Myocyte (in vitro differentiated cells): Measurements from ENCODE around the gene RPRD1B. TPM values are rescaled to one million over a fixed set of nuclear protein-coding genes. Genes with fewer than 3 reads are reported as not detected.

ENCODE experiments used
- DNase-seq: peaks from one replicate; pipeline ENCODE4 v3.0.0-alpha.2; 2012; ENCODE audit warnings: low read depth
- polyA plus RNA-seq: library from polyadenylated mRNA; unstranded; fragments of >200 nt; gene quantifications from one replicate; pipeline ENCODE4 v1.2.1, GENCODE V29; 2012; ENCODE audit warnings: missing spikeins
- total RNA-seq: library from RNA; depleted of rRNA; stranded (reverse); fragments of >200 nt; gene quantifications from 2 replicates; pipeline ENCODE4 v1.2.3, GENCODE V29; 2014

Gene RPRD1B, protein sequence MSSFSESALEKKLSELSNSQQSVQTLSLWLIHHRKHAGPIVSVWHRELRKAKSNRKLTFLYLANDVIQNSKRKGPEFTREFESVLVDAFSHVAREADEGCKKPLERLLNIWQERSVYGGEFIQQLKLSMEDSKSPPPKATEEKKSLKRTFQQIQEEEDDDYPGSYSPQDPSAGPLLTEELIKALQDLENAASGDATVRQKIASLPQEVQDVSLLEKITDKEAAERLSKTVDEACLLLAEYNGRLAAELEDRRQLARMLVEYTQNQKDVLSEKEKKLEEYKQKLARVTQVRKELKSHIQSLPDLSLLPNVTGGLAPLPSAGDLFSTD
- total RNA-seq, result 24.2 and 24.3 TPM in 2 replicates
- 15.0 TPM for polyA plus RNA-seq

DNA sequence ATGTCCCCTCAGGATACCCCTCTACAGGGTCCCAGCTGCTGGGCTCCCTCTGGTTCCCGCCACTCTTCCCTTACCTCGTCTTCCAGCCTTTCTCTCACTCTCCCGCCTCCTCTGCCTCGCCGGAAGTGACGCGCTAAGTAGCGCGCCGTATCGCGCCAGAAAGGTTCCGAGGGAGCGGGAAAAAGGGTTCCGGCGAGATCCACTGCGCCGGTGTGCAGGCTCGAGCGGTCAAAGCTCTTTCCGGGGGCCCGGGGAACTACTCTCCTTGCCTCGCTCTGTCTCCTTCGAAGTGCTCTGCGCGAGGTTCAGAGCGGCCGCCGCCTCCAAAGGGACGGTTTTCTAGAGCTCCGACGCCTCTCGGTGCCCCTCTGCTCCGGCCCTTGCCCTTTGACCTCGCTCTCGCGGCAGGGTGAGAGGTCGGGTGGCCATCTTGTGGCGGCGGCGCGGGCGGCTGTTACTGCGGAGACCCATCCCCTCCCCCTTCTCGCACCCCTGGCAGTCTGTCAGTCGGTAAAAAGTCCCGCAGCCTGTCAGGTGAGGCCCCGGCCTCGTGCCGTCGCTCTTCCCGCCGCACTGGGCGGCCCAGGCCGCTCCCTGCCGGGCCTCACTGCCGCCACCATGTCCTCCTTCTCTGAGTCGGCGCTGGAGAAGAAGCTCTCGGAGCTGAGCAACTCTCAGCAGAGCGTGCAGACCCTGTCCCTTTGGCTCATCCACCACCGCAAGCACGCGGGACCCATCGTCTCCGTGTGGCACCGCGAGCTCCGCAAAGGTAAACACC is at the start of gene RPRD1B, which contains the start of gene TTI1:
Gene RPRD1B, plus strand, starts transcription at position 417 of the 778 bp plus-strand sequence. Its CDS starts 202 bp downstream, at position 619.
Gene TTI1, minus strand, starts transcription at position 127 of the 778 bp plus-strand sequence. CDS start 19,640 bp downstream, outside the sequence.
- DNase-seq, result peak; percentile 93

- DNase-seq, result no peak
Observed at GRCh38 chr20:37984018-37984785, 49.3 kb upstream of the RPRD1B start.

DNA sequence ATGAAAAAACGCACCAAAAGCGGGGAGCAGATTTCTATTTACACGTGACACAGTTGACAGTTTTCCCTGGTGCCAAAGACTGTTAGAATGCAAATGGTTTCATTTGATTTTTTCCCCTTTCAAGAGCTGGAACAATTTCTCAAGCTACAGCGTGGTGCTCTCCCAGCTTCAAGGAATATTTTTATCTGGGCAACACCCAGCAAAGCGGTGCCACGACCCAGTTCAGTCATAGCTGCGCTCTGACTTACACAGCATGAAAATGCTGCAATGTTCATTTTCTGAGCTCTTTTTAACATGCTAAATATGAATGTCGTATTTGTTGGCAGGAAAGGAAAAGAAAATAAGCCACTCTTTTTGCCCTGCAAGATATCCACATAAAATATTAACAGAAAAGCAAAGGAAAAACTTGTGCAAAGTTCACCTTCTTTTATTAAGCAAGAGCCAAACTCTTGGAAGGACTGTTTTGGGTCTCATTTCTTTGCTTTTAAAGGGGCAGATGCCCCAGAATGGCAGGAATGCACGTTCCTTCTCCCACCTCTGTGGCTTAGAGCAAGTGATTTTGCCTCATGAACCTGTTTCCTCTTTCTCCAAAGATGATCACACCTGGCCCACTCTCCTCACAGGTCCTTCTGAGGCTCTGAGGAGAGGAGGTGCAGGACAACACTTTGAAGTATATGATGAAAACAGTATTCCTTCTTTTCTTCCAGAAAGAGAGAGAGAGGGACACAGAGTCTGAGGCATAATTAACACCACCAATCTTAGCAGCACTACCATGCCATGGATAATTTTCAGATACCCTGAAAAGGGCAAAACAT is 47.3 kb upstream of the RPRD1B start:
- DNase-seq, result no peak

GRCh38 chr20:37986873-37987601 is 46.5 kb upstream of the RPRD1B start:
- peak; percentile 100 for DNase-seq

DNA sequence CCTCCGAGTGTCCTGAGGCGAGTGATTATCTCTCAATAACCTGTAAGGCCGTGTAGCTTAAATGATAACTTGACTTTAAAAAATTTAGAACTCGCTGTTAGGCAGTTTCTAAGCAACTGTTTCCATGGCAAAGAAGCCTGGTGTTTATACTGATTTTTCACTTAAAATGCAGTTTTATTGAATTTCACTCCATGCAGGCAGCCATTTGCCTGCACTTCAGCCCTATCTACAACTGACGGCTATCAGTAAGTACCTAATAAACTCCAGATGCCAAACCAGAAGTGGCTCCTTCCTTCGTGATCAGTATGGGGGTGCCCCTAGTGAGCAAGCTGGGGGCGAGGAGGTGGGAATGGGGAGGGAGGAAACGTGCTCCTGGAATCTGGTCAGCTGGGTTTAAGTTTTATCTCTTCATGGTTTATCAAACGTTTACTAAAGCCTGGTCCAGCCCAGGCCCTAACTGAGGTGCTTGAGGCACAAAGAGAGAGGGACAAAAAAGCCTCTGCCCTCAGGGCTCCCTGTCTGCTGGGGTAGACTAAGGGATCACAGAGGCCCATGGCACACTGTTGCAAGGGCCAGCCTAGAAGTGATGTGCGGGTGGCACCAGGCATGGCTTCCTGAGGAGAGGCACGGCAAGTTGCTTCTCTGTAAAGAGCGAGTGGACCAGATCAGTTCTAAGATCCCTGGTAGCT is 45.8 kb upstream of the RPRD1B start:
- DNase-seq, result no peak

GRCh38 chr20:37988306-37988954 is 45.1 kb upstream of the RPRD1B start:
- DNase-seq, result peak; percentile 97

DNA sequence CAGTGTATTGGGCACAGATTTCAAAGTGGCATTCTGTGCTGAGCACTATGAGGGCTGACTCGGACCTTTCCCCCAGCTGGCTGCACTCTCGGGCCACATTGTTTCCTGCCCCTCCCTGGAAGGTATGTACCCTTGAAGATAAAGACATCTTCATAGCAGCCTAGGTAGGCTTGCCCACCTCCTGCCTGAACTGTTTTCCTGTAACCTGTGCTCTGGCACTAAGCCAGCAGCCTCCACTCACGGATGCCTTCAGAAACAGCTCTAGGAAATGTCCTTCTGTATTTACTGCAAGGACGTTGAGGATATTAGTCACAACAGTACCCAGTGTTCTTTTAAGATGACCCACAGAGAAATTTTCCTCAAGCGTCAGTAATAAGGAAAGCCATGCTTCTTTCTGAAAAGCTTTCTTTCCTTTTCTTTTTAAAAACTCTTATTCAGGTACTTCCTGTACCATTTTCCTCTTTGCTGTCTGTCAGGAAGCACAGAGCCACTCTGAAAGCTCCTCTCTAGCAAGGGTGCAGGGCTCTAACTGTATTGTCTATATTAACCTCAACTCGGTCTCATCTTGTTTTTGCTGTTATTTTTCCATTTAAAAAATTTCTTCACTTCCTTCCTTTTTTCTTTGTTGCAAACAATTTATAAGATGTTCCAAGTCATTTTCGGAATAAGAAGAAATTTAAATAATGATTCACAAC is 43.8 kb upstream of the RPRD1B start:
- peak; percentile 55 for DNase-seq

DNA sequence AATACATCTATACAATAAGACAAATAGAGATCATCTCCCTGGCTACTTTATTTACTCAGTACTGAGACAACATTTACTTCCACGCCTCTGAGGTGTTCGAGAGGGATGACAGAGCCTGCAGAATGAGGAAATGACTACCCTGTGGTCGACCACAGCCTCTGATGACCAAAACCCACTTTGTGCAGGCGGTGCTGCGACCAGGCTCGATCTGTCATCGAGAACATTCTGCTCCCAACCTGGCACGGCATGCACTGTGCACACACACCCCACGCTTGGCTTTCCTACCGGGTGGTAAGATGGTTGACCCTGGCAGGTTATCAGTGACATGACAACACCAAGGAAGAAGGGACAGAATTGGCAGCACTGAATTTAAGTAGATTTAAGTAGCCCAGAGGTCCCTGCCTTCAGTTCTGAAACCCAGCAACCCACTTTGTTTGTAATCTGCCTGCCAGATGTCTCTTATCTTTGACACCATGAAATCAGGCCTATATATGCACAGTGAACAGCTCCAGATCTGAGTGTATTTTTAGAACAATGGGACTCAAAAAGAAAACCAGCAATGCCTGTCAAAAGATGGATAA is 42.9 kb upstream of the RPRD1B start:
- DNase-seq, result peak; percentile 97

DNA sequence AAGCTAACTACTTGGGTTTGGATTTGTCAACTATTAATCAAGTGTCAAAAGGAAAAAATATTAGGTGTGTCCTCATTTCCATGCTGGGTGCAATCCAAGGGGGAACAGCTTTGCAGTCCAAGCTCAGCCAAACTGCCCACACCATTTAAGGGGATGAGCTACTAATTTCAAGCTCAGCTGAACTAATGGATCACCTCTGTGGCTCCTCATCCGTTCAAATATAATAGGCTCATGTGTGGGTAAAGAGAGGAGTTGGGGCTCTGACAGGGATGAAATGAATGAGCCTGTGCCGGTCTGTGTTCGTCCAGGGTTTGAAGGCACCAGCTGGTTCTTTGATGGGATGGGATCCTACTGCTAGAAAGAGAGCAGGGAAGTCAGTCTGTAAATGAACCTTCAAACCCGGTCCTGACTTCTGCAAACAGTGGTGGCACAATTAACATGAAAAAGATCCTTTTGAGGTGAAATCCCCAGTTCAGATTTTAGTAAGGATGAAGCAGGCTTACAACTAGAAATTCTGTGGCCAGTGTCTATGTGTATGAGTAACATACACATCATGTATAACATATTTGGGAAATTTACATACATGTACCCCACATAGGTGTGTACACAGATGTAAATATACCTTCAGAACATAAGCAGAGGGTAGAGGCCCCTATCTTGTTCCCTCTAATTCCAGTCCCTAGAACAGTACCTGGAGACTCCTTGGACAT is 42.2 kb upstream of the RPRD1B start:
- DNase-seq, result no peak

- no peak for DNase-seq
Observed at GRCh38 chr20:37991908-37992307, 41.6 kb upstream of the RPRD1B start.

DNA sequence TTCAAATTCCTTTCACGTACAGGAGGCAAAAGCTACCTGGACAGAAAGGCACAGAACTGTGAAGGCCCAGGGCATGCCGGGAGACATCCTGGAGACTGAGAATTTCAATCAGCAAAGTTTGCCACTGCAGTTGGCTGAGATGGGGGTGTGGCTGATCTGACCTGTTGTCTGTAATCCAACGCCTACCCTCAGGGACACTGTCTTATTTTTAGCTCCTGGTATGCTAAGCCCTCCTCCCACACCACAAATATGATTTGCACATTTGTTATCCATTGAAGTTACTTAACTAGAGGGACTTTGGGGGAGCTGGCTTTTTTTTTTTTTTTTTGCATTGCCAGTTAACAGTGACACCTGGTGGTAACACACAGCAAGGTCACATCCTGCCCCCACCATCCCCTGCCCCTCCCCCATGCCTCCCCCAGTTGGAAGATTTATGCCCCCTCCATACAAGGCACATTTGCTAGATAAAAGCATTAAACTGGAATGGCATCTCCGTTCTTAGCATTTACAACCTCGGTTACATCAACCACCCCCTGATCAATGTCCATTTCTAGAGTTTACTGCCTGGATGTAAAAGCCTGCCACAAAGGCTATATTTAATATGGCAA is 40.6 kb upstream of the RPRD1B start:
- DNase-seq, result peak; percentile 98

DNA sequence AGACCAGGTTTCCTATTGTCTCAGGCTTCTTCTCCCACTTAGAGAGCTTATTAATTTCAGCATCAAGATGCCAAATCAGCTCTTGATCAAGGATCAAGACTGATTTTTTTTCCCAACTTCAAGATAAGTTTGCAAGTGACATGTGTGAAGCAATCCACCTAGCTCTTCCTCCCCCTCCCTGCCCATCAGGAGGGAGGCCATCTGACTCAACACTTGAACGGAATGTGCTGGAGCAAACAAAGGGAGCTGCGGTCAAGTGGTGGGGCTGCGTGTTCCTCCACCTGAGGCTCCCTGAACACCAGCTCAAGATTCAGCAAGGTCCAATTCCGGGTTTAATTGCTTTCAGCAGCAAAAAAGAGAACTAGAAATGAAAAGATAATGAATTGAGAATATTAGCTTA is 39.0 kb upstream of the RPRD1B start:
- peak; percentile 75 for DNase-seq

GRCh38 chr20:37995856-37996605 is 37.5 kb upstream of the RPRD1B start:
- DNase-seq, result no peak

GRCh38 chr20:37997516-37997915 is 36.0 kb upstream of the RPRD1B start:
- no peak for DNase-seq

GRCh38 chr20:37999526-38000263 is 33.9 kb upstream of the RPRD1B start:
- DNase-seq, result no peak
